Panc1 (cell line): ENCODE data around the gene CHRNG. TPM values are rescaled to one million over a fixed set of nuclear protein-coding genes. Genes with fewer than 3 reads are reported as not detected.

Source experiments
- ATAC-seq: fragments of 200-7000 bp; cut with Tn5 transposase; 2 replicates; pipeline ENCODE4 v1.9.1; 2020; ENCODE audit warnings: mild to moderate bottlenecking, moderate library complexity
- BruUV-seq: library from RNA; stranded (reverse); fragments of 400-500 nt; replicated peaks from 2 replicates; lab custom pipeline; 2021; lab: Mats Ljungman, UMichigan
- CTCF ChIA-PET: fragments of 300-600 bp; sonication (Branson Sonifier 250); formaldehyde crosslinking; loops from one replicate; lab custom pipeline; 2022; ENCODE audit warnings: antibody characterized with exemption; lab: Charles Lee
- POLR2A ChIA-PET: fragments of 300-600 bp; sonication (Branson Sonifier 250); formaldehyde crosslinking; loops from one replicate; lab custom pipeline; 2022; ENCODE audit warnings: antibody characterized with exemption; lab: Charles Lee
- DNase-seq: peaks from one replicate; pipeline ENCODE4 v3.0.0-alpha.2; 2010; ENCODE audit warnings: low read depth, low spot score
- H3K27ac ChIP-seq: 2 replicates; pipeline ENCODE4 v1.5.1; 2011; ENCODE audit warnings: mild to moderate bottlenecking, low read length, inconsistent platforms
- H3K27me3 ChIP-seq: fragments of 200-500 bp; sonication (Bioruptor generic); 2 replicates; pipeline ENCODE4 v1.6.0; 2014; ENCODE audit warnings: low read length, inconsistent platforms; ENCODE audit not compliant: control insufficient read depth, insufficient read depth
- H3K36me3 ChIP-seq: fragments of 200-500 bp; sonication (Bioruptor generic); 2 replicates; pipeline ENCODE4 v1.5.1; 2014; ENCODE audit warnings: inconsistent platforms, mild to moderate bottlenecking, low read length, moderate library complexity; ENCODE audit not compliant: control insufficient read depth, insufficient read depth
- H3K4me1 ChIP-seq: 2 replicates; pipeline ENCODE4 v1.5.1; 2011; ENCODE audit warnings: inconsistent platforms, mild to moderate bottlenecking, low read length, moderate library complexity; ENCODE audit not compliant: control insufficient read depth, insufficient read depth
- H3K4me3 ChIP-seq, 2 experiments: 2 replicates each; pipeline ENCODE4 v1.5.1; 2011 to 2012; ENCODE audit warnings: low read depth in 2 of 2, low read length in 2 of 2, mild to moderate bottlenecking in 2 of 2, inconsistent platforms in 1 of 2, moderate library complexity in 1 of 2
- H3K9me3 ChIP-seq: fragments of 200-500 bp; sonication (Bioruptor generic); 2 replicates; pipeline ENCODE4 v1.5.1; 2014; ENCODE audit warnings: low read depth, mild to moderate bottlenecking, inconsistent platforms, low read length, moderate library complexity; ENCODE audit not compliant: control insufficient read depth, insufficient read depth
- CTCF ChIP-seq: fragments of 450-650 bp; IDR thresholded peaks from 2 replicates; pipeline ENCODE4 v1.5.1; 2017; ENCODE audit warnings: mild to moderate bottlenecking
- POLR2AphosphoS5 ChIP-seq: IDR thresholded peaks from 2 replicates; pipeline ENCODE4 v1.6.1; 2012; ENCODE audit warnings: mild to moderate bottlenecking, low read depth, low read length, moderate library complexity
- REST ChIP-seq, 2 experiments: IDR thresholded peaks; 2 replicates each; pipeline ENCODE4 v1.6.1; 2011 to 2012; ENCODE audit warnings: low read depth in 2 of 2, control low read depth in 1 of 2, low read length in 1 of 2, mild to moderate bottlenecking in 1 of 2, moderate library complexity in 1 of 2; ENCODE audit not compliant: insufficient read depth in 1 of 2
- SIN3A ChIP-seq: IDR thresholded peaks from 2 replicates; pipeline ENCODE4 v1.6.1; 2012; ENCODE audit warnings: low read depth, mild to moderate bottlenecking, low read length, moderate library complexity, borderline replicate concordance; ENCODE audit not compliant: insufficient read depth
- TCF7L2 ChIP-seq: IDR thresholded peaks from 2 replicates; pipeline ENCODE4 v1.6.1; 2011; ENCODE audit warnings: mild to moderate bottlenecking, low read depth, low read length, inconsistent platforms
- in situ Hi-C: cut with HindIII; loops from 2 replicates; pipeline ENCODE4 v1.10.0; 2016; ENCODE audit warnings: low sequenced_read_pairs, low pct_unique_long_range_greater_than_20kb
- intact Hi-C: fragments of 100-400 bp; cut with micrococcal nuclease; formaldehyde crosslinking; loops from one replicate; pipeline ENCODE4 v1.10.0; 2022; ENCODE audit not compliant: unreplicated experiment
- total RNA-seq: library from RNA; stranded (reverse); gene quantifications from one replicate; pipeline ENCODE4 v1.2.1, GENCODE V29; 2021; ENCODE audit not compliant: unreplicated experiment

Gene CHRNG
- total RNA-seq, 1 experiment from 2014 or later = not detected

GRCh38 chr2:232580648-232580981, 41.1 kb downstream of the CHRNG start:
- BruUV-seq = no TSS peak
- in situ Hi-C loops = no loop called here
- Histone ChIP-seq H3K27me3 (no peaks in the 10 kb centered on the region), H3K9me3 (no peaks in the 10 kb centered on the region), H3K4me1 (no peaks in the 10 kb centered on the region), H3K36me3 (peaks cover 4% of the 10 kb centered on the region), H3K27ac (no peak overlapping the region), H3K4me3 (no peak overlapping the region)
- intact Hi-C loops = no loop called here
- POLR2A ChIA-PET = no interaction called here
- ATAC-seq (no peak), DNase-seq (no peak)
- CTCF ChIA-PET = no interaction called here
- TF ChIP-seq REST (IDR thresholded peaks at IDR 0.05; ENCODE audit: insufficient read depth in 1 of 2, low read depth in 2 of 2, low read length in 1 of 2) (no peak), CTCF (no peak), SIN3A (no peak)

GRCh38 chr2:232581725-232582124, 42.2 kb downstream of the CHRNG start:
- H3K27me3 ChIP-seq = no peaks in the 10 kb centered on the region
- no peak overlapping the region for H3K4me3 ChIP-seq
- ChIA-PET POLR2A (no interaction called here), CTCF (no interaction called here)
- H3K9me3 ChIP-seq = no peaks in the 10 kb centered on the region
- in situ Hi-C loops = no loop called here
- no peak for TF ChIP-seq SIN3A
- no peak for TF ChIP-seq POLR2AphosphoS5
- TF ChIP-seq TCF7L2 = no peak
- TF ChIP-seq REST (IDR thresholded peaks at IDR 0.05; ENCODE audit: insufficient read depth in 1 of 2, low read depth in 2 of 2, low read length in 1 of 2) = no peak
- TF ChIP-seq CTCF = no peak
- no peak for DNase-seq
- no peak for ATAC-seq
- H3K36me3 ChIP-seq = peaks cover 2% of the 10 kb centered on the region; the same call in 1 of the 2 replicates
- intact Hi-C loops = no loop called here
- H3K27ac ChIP-seq = no peak overlapping the region
- H3K4me1 ChIP-seq = no peaks in the 10 kb centered on the region
- no TSS peak for BruUV-seq
